Mammary epithelial cell (primary cell): Measurements from ENCODE around the gene AIFM2.

ENCODE experiments used
- CTCF ChIP-seq, 2 donors: IDR thresholded peaks in 1 of 2; conservative IDR thresholded peaks in 1 of 2; 2 replicates each; pipeline ENCODE4 v1.5.1; 2011 to 2012; ENCODE audit warnings: inconsistent platforms in 2 of 2, low read length in 2 of 2, mild to moderate bottlenecking in 2 of 2, control low read depth in 1 of 2, low read depth in 1 of 2; ENCODE audit not compliant: insufficient read depth in 1 of 2; ENCODE audit errors: extremely low read depth in 1 of 2
- EZH2 ChIP-seq: IDR thresholded peaks from 2 replicates; pipeline ENCODE4 v1.6.1; 2012; ENCODE audit warnings: low read length, inconsistent platforms, borderline replicate concordance

- TF ChIP-seq CTCF (conservative IDR thresholded peaks at IDR 0.05 in 1 of 2, IDR thresholded peaks at IDR 0.05 in 1 of 2; ENCODE audit: extremely low read depth in 1 of 2, insufficient read depth in 1 of 2, low read depth in 1 of 2, low read length in 2 of 2) (no peak), EZH2 (no peak)
These were observed 9.9 kb upstream of the AIFM2 start for GRCh38 chr10:70142555-70142954.
